Bone marrow (tissue), 2 donors: ENCODE data around the gene CYP4A22.
"Not testable (repeated sequence)": the region's sequence is repeated elsewhere in the genome, so short reads cannot be mapped to it uniquely, and the experiment has no call there.

Experiments used
- DNase-seq, 2 donors: peaks; one replicate each; lab custom pipeline; 2025; lab: John Stamatoyannopoulos, UW

Gene CYP4A22, protein sequence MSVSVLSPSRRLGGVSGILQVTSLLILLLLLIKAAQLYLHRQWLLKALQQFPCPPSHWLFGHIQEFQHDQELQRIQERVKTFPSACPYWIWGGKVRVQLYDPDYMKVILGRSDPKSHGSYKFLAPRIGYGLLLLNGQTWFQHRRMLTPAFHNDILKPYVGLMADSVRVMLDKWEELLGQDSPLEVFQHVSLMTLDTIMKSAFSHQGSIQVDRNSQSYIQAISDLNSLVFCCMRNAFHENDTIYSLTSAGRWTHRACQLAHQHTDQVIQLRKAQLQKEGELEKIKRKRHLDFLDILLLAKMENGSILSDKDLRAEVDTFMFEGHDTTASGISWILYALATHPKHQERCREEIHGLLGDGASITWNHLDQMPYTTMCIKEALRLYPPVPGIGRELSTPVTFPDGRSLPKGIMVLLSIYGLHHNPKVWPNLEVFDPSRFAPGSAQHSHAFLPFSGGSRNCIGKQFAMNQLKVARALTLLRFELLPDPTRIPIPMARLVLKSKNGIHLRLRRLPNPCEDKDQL

DNA sequence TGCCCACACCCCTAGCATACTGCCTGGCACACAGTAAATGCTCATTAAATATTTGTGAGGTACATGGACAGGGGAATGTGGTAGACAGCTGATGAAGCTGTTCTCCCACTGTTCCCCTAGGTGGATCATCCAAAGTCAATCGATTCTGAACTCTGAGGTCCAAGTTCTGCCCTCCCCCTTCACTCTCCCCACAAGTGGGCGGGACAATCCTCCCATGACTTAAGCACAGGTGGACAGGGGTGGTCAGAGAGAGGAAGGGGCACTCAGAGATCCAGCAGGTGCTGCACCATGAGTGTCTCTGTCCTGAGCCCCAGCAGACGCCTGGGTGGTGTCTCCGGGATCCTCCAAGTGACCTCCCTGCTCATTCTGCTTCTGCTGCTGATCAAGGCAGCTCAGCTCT is at the start of gene CYP4A22:
TSS of gene CYP4A22 (plus strand) at position 244 of the 400 bp plus-strand sequence. CDS start at position 289, 45 bp downstream.
- no peak for DNase-seq

DNA sequence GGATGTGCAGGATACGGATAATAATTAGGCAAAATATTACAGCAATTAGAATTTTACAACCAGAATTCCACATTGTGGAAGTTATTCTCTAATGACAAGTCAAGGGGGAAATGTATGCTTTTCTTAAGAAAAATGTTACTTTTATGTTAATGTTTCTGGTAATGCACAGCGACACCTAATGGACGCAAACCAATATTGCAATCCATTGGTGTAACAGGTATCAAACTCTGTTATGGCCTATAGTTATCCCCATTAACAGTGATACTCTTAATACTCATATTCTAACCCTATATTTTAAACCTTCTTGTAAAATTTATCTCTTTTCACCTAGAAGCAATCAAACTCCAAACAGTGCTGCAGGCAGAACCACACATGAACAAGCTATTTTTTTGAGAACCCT is 47.9 kb upstream of the CYP4A22 start:
- DNase-seq = not testable (repeated sequence)

DNA sequence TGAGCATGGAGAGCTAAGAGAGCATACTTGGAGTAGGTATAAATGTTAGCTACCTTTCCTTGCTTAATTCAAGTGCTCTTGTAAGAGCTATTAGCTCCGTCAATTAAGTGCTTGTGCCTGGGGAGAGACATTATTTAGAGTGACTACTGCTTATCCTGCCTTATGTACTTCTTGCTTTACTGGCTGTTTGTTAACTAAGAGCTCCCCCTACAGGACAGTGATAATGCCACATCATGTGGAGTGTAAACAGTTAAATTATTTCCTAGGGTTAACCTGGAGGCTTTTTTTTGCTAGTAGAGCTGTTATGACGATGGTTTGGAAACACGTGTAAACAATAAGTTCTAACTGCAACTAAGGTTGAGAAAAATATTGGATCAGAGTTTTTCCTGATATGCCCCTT is 45.8 kb upstream of the CYP4A22 start:
- DNase-seq = not testable (repeated sequence)

DNA sequence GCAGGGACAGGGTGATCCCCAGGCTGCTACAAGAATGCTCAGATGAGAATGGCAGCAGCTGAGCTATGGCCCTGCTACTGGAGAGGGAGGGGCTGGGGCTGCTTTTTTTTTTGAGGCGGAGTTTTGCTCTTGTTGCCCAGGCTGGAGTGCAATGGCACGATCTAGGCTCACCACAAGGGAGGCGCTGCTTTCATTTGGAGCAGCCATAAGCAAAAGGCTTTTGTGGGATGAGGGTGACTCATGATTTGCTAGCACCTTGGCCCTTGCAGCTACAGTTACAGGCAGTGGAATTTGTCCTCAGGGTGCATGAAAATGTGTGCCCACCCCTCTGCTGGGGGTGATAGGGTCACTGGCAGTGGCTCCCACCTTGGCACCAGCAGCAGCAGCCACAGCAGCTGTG is 32.4 kb upstream of the CYP4A22 start:
- DNase-seq = no peak

DNA sequence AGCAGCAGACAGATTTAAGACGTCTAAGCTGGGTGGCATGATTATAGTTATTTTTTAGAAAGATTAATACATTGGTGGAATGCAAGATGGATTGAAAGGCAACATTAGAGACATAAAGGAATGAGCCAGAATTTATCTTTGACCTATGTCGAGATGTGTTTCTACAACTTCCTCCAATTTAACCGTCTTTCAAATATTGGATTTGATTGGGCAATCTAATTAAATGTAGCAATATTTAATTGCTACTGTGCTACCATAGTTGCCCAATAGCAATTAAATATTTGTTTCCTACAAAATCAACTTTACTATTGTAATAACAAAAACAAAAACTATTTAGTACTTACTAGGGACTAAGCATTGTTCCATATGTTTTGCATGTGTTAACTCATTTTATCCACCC is 30.4 kb upstream of the CYP4A22 start:
- no peak for DNase-seq

DNA sequence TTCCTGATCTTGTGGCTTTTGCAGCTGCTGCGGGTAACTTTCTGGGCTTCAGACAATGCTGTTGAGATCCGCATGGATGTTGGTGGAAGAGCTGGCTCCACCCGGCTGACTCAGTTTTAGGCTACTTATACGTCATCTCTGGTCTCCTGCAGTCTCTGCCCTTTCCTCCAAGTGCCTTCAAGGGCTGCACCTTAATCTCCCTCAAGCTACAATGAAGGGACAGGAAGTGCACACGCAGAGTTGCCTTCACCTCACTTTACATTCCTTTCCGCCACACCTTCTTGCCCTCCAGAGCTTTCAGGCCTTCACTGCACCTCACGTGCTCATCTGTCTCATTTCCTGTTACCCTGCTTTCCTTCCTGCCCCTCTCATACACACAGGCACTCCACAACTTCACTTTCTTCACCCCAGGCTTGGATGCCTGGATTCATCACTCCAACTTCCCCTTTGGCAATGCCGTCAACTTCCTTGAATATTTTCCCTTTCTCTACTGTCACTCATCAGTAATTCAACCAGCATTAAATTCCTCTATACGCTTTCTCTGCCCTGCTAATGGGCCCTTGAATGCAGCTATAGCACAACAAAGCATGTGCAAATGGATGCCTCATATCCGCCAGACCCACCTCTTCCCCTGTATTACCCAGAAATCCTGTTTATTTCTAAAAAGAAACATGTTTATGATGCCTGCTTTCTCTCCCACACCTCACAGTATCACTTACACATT is 29.2 kb upstream of the CYP4A22 start:
- DNase-seq = not testable (repeated sequence)

DNA sequence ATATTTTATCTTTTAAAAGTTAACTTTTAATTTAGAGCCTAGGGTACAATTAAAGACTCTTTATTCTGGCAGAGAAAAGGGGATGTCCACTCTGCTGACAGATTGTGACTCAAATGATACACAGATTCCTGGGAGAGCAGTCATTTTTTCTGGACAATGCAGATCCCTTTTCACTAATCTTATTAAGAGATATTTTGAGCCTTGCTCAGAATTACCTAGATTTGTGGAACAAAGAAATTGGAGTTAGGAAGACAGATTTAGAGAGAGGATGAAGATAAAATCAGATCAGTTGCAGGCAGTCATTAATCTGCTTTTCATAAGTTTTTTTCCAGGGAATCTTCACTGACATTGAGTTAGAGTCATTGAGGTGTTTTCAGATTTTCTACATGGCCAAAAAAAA is 27.8 kb upstream of the CYP4A22 start:
- DNase-seq = not testable (repeated sequence)

DNA sequence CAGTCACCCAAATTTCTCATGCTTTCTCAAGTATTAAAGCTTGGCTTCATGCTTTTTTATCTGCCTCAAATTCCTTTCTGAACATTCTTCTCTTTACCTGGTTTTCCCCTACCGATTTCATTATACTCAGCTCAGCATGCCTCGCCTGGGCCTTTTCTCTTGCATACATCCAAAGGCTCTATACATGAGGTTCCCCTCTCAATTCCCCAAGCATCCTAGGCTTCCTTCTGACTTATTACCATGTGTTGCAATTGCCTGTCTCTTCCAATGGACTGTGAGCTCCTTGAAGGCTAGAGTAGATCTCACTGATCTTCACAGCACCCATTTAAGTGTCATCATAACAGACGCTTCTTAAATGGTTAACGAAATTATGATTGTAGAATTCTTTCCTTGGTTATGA is 24.1 kb upstream of the CYP4A22 start:
- DNase-seq = no peak

DNA sequence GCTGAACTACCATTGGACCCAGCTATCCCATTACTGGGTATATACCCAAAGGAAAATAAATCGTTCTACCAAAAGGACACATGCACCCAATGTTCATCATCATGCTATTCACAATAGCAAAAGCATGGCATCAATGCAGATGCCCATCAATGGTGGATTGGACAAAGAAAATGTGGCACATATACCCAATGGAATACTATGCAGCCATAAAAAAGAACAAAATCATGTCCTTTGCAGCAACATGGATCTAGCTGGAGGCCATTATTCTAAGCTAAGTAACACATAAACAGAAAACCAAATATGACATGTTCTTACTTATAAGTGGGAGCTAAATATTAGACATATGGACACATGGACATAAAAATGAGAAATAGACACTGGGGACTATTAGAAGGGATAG is 16.2 kb upstream of the CYP4A22 start:
- DNase-seq = not testable (repeated sequence)

DNA sequence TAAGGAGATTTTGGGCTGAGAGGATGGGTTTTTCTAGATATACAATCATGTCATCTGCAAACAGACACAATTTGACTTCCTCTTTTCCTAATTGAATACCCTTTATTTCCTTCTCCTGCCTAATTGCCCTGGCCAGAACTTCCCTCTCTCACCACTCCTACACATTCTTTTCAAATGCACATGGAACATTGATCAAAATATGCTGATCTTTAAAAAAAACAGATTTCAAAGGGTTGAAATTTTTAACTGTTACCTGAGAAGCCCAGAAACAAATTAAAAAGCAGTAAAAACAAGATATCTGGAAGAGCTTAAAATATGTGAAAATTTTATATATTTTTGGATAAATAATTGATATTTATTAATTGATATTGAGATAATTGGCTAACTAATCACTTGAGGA is 12.4 kb upstream of the CYP4A22 start:
- not testable (repeated sequence) for DNase-seq

DNA sequence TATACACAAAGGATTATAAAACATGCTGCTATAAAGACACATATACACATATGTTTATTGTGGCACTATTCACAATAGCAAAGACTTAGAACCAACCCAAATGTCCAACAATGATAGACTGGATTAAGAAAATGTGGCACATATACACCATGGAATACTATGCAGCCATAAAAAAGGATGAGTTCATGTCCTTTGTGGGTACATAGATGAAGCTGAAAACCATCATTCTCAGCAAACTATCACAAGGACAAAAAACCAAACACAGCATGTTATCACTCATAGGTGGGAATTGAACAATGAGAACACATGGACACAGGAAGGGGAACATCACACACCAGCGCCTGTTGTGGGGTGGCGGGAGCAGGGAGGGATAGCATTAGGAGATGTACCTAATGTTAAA is 10.2 kb upstream of the CYP4A22 start:
- DNase-seq = not testable (repeated sequence)

DNA sequence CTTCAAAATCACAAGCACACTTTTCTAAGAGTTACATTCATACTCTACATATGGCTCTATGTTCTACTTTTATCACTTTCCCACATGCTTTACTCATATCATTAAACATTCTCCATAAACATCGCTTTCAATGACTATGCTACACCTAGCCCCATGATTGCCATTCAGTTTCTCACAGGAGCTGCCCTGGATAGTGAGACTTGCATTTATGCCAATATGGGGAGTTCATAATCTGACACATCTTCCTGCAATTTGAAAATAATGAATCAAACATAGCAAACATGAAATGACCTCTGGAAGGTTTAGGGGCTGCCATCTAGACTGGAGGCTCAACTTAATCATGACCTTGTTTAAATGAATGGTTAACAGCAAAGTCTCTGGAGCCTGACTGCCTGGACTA is 9.0 kb upstream of the CYP4A22 start:
- no peak for DNase-seq

DNA sequence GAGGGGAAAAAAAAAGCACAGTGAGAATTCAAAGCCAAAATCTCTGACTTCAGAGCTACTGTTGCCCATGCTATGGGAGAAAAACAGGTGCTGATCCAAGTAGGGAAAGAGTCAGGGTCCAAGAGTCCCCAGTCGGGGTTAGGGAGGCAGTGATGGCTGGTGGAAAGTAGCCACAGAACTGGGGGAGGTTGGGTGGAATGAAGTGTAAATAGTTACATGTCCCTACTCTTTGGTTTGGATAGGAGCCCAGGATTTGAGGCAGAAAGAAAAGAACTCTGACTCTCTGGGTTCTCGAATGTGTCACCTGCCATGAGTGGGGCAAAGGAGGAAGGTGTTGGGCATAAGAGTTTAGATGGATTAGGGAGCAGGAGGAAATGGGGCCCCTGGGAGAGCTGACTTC is 8.4 kb upstream of the CYP4A22 start:
- DNase-seq = not testable (repeated sequence)

DNA sequence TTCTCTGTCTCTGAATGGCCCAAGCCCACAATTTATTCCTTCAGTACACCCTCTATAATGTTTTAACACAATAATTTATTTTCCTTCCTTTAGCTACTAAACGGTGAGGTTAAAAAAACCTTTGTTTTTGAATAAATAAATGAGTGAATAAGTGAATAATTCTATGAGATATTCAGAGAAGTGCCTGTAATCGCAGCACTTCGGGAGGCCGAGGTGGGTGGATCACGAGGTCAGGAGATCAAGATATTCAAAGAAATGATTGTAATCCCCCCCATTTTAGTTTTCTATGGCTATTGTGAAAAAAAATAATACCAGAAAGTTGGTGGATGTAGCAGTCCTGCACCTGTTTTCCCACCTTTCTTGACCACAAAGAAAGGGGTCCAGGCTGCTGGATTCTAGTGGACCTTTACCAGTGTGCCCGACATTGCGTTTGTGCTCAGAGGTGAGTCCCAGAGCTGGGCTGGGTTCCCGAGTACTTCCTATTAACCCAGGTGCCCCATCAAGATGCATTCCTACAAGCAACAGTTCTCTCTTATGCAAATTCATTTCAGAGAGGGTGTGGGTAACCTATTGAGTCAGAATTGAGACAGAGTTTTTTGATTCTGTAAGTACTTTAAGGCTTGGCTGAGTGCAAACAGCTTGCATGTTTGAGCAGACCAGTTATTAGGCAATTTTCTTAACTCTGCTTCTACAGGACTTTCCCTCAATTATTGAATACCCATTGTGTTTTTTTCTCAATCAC is 7.6 kb upstream of the CYP4A22 start:
- DNase-seq = not testable (repeated sequence)

DNA sequence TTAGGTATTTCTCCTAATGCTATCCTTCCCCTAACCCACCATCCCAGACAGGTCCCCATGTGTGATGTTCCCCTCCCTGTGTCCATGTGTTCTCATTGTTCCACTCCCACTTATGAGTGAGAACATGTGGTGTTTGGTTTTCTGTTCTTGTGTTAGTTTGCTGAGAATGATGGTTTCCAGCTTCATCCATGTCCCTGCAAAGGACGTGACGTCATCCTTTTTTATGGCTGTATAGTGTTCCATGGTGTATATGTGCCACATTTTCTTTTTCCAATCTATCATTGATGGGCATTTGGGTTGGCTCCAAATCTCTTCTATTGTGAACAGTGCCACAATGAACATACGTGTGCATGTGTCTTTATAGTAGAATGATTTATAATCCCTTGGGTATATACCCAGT is 4.6 kb upstream of the CYP4A22 start:
- not testable (repeated sequence) for DNase-seq

DNA sequence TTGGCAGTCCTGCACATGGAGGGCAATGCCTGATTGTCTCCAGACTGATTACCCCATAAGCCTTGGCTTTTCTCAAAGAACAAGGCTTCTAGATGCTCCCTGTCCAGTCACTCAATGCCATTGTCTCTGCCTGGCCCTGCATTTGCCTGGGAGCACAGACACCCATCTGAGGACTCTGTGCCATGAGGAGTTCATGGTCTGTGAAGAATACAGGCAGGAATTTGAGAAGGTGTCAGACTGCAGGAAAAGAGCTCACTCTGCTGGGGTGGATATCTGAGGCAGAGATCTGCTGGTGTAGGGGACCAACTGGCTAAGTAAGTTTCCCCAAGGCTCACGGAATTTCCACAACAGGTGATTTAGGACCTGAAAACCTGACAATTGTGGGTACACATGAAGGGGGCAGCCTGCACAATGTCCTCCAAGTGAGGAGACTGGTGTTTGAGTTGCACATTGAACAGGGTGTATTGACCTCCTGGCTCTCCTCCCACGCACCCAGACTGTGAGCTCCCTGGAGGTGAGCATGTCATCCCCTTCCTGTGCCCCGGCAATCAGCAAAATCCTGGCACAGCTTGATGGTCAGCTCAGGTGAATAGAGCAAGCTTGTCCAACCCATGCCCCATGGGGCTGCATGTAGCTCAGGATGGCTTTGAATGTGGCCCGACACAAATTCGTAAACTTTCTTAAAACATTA is 829 bp downstream of the CYP4A22 start:
- DNase-seq = no peak

DNA sequence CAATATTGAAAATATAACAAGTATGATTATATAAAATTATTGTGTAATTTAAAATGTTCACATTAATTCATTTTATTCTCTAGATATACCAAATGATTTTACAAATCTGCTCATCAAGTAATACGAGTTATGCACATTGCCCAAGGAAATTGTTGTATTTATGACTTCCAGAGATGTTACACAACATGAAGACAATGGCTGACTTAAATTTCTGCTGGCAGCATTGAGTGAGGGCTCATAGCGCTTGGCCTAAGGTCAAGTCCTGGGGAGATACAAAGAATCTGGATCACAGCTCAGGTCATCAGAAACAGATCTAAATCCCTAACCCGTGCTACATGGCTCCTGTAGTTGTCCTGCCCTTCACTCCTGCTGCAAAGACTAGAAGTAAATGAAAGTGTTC is 3.1 kb downstream of the CYP4A22 start:
- DNase-seq = not testable (repeated sequence)

DNA sequence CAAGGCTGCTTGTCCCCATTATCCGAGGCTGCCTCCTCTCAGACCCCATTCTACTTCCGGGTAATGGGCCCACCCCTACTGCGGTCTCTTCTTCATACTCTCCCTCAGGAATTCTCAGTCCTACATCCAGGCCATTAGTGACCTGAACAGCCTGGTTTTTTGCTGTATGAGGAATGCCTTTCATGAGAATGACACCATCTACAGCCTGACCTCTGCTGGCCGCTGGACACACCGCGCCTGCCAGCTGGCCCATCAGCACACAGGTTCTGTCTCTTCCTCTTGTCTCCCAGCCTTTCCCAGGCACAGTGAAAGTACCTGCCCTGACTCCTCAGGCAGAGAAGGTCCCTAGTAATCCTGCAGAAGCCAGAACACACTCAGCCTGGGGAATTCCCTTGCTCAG is 6.4 kb downstream of the CYP4A22 start:
- not testable (repeated sequence) for DNase-seq

DNA sequence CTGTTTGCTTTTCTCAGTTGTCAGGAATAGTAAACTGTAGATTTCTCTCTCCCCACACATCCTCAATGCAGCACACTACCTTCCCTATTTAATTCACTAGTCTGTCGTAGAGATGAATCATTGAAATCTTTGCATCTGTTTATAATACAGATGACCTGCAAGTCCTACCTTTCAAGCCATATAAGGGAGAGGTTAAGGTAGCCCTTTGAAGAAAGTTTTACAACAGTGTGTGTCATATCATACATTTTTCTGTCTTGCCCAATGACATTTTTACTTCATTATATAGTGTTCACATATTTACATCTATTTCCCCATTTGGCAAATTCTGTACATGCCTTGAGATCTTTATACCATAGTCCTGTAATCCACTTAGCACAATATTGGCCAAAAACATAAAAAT is 9.3 kb downstream of the CYP4A22 start:
- not testable (repeated sequence) for DNase-seq

DNA sequence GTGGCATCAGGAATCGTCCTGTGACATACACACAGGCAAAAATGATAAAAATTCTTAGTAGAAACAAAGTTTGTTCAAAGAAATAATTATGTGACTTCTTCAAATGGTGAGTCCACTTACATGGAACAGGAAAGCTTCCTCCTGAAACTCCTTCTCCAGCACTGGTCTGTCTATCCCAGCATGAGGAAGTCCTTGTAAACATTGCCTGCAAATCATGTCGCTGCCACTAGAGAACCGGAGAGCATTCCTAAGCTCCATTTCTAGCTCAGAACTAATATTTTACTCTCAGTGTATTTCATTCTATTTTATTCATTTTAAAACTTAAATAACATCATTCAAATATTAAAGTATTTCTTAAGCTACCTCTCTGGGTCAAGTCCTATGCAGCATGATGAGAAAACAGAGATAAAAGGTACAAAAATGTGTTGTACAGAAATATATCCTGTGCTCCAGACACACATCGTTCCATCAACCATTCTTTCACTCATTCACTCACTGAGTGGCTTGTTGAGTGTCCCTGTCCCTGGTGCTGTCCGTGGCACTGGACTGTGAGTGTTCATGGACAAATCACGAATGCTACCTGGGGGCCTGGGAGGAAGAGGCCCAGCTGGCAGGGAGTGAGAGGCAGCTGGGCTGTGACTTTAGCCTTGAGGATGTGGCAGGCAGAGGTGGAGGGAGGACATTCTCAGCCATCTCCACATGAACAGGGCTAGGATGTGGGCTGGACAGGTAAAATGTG is 10.0 kb downstream of the CYP4A22 start:
- no peak for DNase-seq

DNA sequence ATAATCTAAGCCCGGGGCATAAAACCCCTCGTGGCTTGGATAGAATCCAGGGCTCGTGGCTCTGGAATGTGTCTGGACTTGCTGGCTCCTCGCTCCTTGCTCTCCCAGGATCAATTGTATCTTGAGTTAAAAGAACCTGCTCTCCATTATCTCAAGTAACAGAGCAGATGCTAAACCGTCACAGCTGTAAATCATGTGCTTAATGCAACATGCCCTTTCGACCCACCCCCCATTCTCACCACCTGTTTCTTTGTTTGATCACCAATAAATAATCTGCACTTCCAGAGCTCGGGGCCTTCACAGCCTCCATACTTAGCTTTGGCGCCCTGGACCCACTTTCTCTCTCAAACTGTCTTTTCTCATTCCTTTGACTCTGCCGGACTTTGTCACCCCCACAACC is 11.9 kb downstream of the CYP4A22 start:
- not testable (repeated sequence) for DNase-seq
